Muscle of leg (tissue), 11 donors: ENCODE measurements around the gene CFAP73. TPM values are rescaled to one million over a fixed set of nuclear protein-coding genes. Genes with fewer than 3 reads are reported as not detected.

Experiments used
- DNase-seq: peaks from one replicate; pipeline ENCODE4 v3.0.0; 2013
- H3K27ac ChIP-seq: one replicate; pipeline ENCODE4 v1.5.1; 2013; ENCODE audit warnings: mild to moderate bottlenecking, low read length, control low read depth
- H3K27me3 ChIP-seq: one replicate; pipeline ENCODE4 v1.6.1; 2013; ENCODE audit warnings: low read length; ENCODE audit not compliant: control insufficient read depth, insufficient read depth
- H3K36me3 ChIP-seq: one replicate; pipeline ENCODE4 v1.6.1; 2013; ENCODE audit warnings: low read length; ENCODE audit not compliant: control insufficient read depth, insufficient read depth
- H3K4me1 ChIP-seq: one replicate; pipeline ENCODE4 v1.6.1; 2013; ENCODE audit warnings: low read length; ENCODE audit not compliant: control insufficient read depth, insufficient read depth
- H3K4me3 ChIP-seq: one replicate; pipeline ENCODE4 v1.5.1; 2013; ENCODE audit warnings: low read length, control low read depth
- H3K9me3 ChIP-seq: replicated peaks from 2 replicates; pipeline ENCODE4 v1.6.1; 2013; ENCODE audit warnings: low read depth, low read length; ENCODE audit not compliant: control insufficient read depth
- WGBS: methylation state at CpG from one replicate; pipeline ENCODE4 v1.1.5; 2013; ENCODE audit warnings: missing lambda C conversion rate; ENCODE audit not compliant: insufficient coverage; 5-methylcytosine and 5-hydroxymethylcytosine counted together
- polyA plus RNA-seq, 8 donors: library from polyadenylated mRNA; unstranded; fragments of 120-200 nt; gene quantifications; one replicate each; pipeline versions ENCODE4 v1.2.1 to v1.2.3, GENCODE V29; 2013; ENCODE audit warnings: inconsistent platforms in 1 of 8, low replicate concordance in 1 of 8; ENCODE audit not compliant: insufficient read length in 8 of 8, insufficient read depth in 1 of 8
- total RNA-seq: library from RNA; stranded (reverse); fragments of 120-200 nt; gene quantifications from one replicate; pipeline ENCODE4 v1.2.4, GENCODE V29; 2013

The CFAP73 gene
- total and polyA plus RNA-seq, 9 donors: 0.16 to 0.47 (median 0.18) TPM; not detected in 3

DNA sequence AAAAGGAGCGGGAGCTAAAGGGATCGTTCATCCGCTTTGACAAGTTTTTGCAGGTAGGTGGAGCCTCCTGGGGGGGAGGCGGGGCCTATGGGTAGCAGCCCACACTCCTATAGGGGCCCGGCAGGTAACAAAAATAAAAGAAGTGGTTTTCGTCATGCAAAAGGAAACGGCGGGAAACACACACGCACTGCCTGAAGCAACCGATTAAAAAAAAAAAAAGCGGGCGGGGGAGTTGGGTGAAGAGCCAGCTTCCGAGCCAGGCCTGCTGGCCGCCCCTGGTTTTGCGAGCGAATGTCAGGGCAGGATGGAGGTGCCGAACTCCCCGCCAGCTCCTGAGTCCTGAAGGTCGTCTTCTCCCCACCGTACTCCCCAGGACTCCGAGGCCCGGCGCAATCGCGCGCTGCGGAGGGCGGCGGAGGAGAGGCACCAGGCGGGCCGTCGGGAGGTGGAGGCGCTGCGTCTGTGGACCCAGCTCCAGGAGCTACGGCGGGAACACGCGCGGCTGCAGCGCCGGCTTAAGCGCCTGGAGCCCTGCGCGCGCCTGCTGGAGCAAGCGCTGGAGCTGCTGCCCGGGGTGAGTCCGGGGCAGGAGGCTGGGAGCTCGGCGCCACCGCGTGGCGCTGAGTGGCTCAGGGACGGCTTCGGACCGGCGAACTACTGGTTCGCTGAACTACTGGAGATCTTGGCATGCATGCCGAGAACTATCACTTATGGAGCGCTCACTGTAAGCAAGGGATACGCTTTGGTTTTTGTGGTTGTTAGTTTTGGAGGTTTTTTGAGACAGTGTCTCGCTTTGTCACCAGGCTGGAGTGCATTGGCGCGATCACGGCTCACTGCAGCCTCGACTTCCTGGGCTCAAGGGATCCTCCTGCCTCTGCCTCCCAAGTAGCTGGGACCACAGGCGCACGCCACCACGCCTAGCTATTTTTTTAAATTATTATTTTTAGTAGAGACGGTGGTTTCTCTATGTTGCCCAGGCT, 3.6 kb downstream of the CFAP73 start:
- peak; percentile 80 for DNase-seq
- peak overlapping the region; percentile 13 for H3K4me3 ChIP-seq

DNA sequence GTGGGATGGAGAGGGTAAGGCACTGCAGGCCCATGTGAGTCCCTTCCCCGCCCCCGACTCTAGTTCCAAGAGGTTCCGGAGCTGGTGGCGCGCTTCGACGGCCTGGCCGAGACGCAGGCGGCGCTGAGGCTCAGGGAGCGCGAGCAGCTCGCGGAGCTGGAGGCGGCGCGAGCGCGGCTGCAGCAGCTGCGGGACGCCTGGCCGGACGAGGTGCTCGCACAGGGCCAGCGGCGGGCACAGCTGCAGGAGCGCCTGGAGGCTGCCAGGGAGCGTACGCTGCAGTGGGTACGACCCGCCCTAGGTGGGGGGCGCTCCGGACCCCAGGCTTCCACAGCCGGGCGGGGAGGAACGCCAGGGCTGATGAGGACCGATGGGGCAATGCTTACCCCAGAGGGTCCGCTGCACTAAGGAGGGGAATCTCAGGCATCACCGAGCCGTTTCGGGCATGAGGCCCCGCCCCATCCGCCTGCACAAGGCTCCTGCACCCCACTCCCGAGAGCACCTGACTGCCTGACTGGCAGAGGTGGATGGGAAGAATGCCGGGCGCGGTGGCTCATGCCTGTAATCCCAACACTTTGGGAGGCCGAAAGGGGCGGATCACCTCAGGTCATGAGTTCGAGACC, 4.9 kb downstream of the CFAP73 start:
- Histone ChIP-seq H3K36me3 (peaks cover 20% of the 10 kb centered on the region), H3K4me1 (peaks cover 23% of the 10 kb centered on the region), H3K27ac (no peak overlapping the region), H3K4me3 (no peak overlapping the region), H3K9me3 (no peaks in the 10 kb centered on the region), H3K27me3 (peaks cover 67% of the 10 kb centered on the region)
- WGBS: under 1% methylated on average over 44 of the region's 51 CpGs
- peak; percentile 44 for DNase-seq

More for the DNA sequence above, 3.6 kb downstream of the CFAP73 start:
- H3K27me3 ChIP-seq: peaks cover 75% of the 10 kb centered on the region
- peaks cover 27% of the 10 kb centered on the region for H3K4me1 ChIP-seq
- no peaks in the 10 kb centered on the region for H3K9me3 ChIP-seq
- peaks cover 8% of the 10 kb centered on the region for H3K36me3 ChIP-seq
- H3K27ac ChIP-seq: no peak overlapping the region
- WGBS: 3% methylated on average over 51 of the region's 70 CpGs

- WGBS: 61% methylated on average over 10 of the region's 12 CpGs
- Histone ChIP-seq H3K4me3 (no peak overlapping the region), H3K27ac (no peak overlapping the region), H3K27me3 (peaks cover 61% of the 10 kb centered on the region), H3K9me3 (no peaks in the 10 kb centered on the region), H3K4me1 (peaks cover 18% of the 10 kb centered on the region), H3K36me3 (peaks cover 26% of the 10 kb centered on the region)
- no peak for DNase-seq
Observed at GRCh38 chr12:113155060-113155459, 5.5 kb downstream of the CFAP73 start.

GRCh38 chr12:113155646-113156045, 6.1 kb downstream of the CFAP73 start:
- Histone ChIP-seq H3K4me1 (peaks cover 18% of the 10 kb centered on the region), H3K4me3 (no peak overlapping the region), H3K36me3 (peaks cover 31% of the 10 kb centered on the region), H3K9me3 (no peaks in the 10 kb centered on the region), H3K27me3 (peaks cover 56% of the 10 kb centered on the region), H3K27ac (no peak overlapping the region)
- DNase-seq: no peak
- WGBS: 30% methylated on average over 2 of the region's 7 CpGs

DNA sequence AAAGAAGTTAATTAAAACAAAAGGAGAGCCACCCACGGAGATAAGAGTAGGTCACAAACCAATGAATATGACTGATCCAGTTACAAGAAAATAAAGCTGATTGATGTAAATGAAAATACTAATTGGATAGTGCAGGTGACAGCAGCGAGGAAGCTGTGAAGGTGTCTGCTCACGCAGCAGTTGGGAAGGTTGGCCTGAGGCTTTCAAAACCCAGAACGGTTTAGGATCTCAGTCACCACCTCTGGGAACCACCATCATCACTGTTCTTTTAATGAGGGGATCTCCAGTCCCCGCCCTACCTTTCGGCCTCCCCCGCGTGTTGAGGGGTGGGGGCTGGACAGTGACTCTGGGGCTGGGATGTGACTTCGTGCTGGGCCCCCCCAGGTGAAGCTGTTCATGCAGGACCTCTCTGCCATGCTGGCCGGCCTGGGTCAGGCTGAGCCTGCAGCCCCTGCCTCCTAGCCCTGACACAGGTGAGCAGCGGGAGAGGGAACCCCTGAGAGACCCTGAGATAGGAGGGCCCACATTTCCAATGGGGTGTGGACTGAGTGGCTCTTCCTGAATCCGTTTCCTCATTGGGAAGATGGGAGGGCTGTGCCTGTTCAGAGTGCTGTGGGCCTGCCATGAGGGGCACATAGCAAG, 7.8 kb downstream of the CFAP73 start:
- Histone ChIP-seq H3K36me3 (peaks cover 46% of the 10 kb centered on the region), H3K9me3 (no peaks in the 10 kb centered on the region), H3K4me1 (peaks cover 23% of the 10 kb centered on the region), H3K4me3 (no peak overlapping the region), H3K27ac (no peak overlapping the region), H3K27me3 (peaks cover 42% of the 10 kb centered on the region)
- no peak for DNase-seq
- 75% methylated on average over 5 of the region's 12 CpGs for WGBS

DNA sequence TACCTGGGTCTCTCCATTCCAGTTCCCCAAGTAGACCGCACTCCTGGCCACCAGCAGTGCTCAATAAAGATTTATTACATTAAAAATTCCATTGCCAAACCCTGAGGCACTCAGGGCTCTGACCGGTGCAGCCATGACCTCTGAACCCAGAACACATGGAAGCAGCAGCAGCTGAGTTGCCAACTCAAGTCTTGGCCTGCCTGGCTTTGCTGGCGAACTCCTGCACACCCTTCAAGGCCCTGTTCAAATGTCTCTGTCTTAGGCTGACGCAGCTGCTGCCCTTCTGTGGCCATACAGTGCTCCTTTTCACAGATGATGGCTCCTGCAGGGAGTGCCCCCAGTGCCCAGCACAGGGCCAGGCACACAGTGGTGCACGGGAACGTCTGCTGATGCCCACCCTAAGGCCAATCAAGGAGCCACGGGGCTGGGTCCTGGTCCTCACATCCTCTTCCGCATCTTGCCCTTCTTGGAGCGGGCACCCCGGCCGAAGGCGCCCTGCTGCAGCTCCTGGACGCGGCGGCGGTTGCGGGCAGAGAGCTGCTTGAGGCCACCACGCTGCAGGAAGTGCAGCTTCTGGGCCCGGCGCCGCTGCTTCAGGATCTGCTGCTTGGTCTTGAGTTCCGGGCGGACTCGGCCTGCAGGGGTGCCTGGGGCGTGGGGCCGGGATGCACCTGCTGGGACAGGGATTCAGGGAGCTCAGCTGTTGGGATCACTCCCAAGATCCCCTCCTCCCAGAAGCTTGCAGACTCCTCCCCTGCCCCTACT, 9.1 kb downstream of the CFAP73 start:
- Histone ChIP-seq H3K9me3 (no peaks in the 10 kb centered on the region), H3K4me1 (peaks cover 15% of the 10 kb centered on the region), H3K27me3 (peaks cover 30% of the 10 kb centered on the region), H3K4me3 (no peak overlapping the region), H3K36me3 (peaks cover 59% of the 10 kb centered on the region), H3K27ac (no peak overlapping the region)
- no peak for DNase-seq
- 93% methylated on average over 26 of the region's 26 CpGs for WGBS

GRCh38 chr12:113159937-113160336, 10.4 kb downstream of the CFAP73 start:
- Histone ChIP-seq H3K27me3 (peaks cover 17% of the 10 kb centered on the region), H3K4me3 (no peak overlapping the region), H3K36me3 (peaks cover 68% of the 10 kb centered on the region), H3K4me1 (peaks cover 8% of the 10 kb centered on the region), H3K27ac (no peak overlapping the region), H3K9me3 (no peaks in the 10 kb centered on the region)
- DNase-seq: no peak
- WGBS: 72% methylated on average over 4 of the region's 7 CpGs

- peaks cover 83% of the 10 kb centered on the region for H3K36me3 ChIP-seq
- no peak overlapping the region for H3K27ac ChIP-seq
- H3K4me3 ChIP-seq: no peak overlapping the region
- peaks cover 4% of the 10 kb centered on the region for H3K27me3 ChIP-seq
- H3K9me3 ChIP-seq: no peaks in the 10 kb centered on the region
- no peak for DNase-seq
- H3K4me1 ChIP-seq: peaks cover 8% of the 10 kb centered on the region
- 41% methylated on average over 10 of the region's 26 CpGs for WGBS
Observed at GRCh38 chr12:113161415-113162016, 12.0 kb downstream of the CFAP73 start.
